BLaER1 treated with 17β-estradiol and CSF1 and Interleukin-3, amounts not matched to agents 10 nM and 100 nM (cell line): ENCODE measurements around the gene AMPH.
"Not testable (repeated sequence)": the region's sequence is repeated elsewhere in the genome, so short reads cannot be mapped to it uniquely, and the experiment has no call there.

Experiments used
- H3K27ac ChIP-seq, 11 experiments: shearing (Covaris generic); formaldehyde crosslinking; 2 replicates each; pipeline ENCODE4 v1.8.1; 2022
- H3K27me3 ChIP-seq, 11 experiments: shearing (Covaris generic); formaldehyde crosslinking; 2 replicates each; pipeline ENCODE4 v1.8.1; 2022
- H3K36me3 ChIP-seq, 11 experiments: shearing (Covaris generic); formaldehyde crosslinking; 2 replicates each; pipeline ENCODE4 v1.8.1; 2022
- H3K4me1 ChIP-seq, 10 experiments: shearing (Covaris generic); formaldehyde crosslinking; 2 replicates each; pipeline ENCODE4 v1.8.1; 2022
- H3K4me2 ChIP-seq, 11 experiments: shearing (Covaris generic); formaldehyde crosslinking; 2 replicates each; pipeline ENCODE4 v1.8.1; 2022
- H3K4me3 ChIP-seq, 10 experiments: shearing (Covaris generic); formaldehyde crosslinking; 2 replicates each; pipeline ENCODE4 v1.8.1; 2022
- H3K9ac ChIP-seq, 11 experiments: shearing (Covaris generic); formaldehyde crosslinking; 2 replicates each; pipeline ENCODE4 v1.8.1; 2022
- H3K9me3 ChIP-seq, 11 experiments: shearing (Covaris generic); formaldehyde crosslinking; replicated peaks in 1 of 11; 2 replicates each; pipeline ENCODE4 v1.8.1; 2022
- H4K20me1 ChIP-seq, 11 experiments: shearing (Covaris generic); formaldehyde crosslinking; 2 replicates each; pipeline ENCODE4 v1.8.1; 2022
- Cebpa-rat ChIP-seq, 11 experiments: shearing (Covaris generic); IDR thresholded peaks; 2 replicates each; pipeline ENCODE4 v1.8.1; 2022

Gene AMPH

GRCh38 chr7:38600741-38601140 is 30.4 kb downstream of the AMPH start:
- no peaks in the 10 kb centered on the region for H3K27me3 ChIP-seq
- H3K4me2 ChIP-seq: no peak overlapping the region
- H3K27ac ChIP-seq: no peak overlapping the region
- H4K20me1 ChIP-seq: no peaks in the 10 kb centered on the region
- H3K9ac ChIP-seq: no peak overlapping the region
- no peak for TF ChIP-seq Cebpa-rat (IDR thresholded peaks at IDR 0.05)
- H3K9me3 ChIP-seq: no peaks in the 10 kb centered on the region
- no peak overlapping the region for H3K4me3 ChIP-seq
- no peaks in the 10 kb centered on the region for H3K4me1 ChIP-seq
- no peaks in the 10 kb centered on the region for H3K36me3 ChIP-seq

GRCh38 chr7:38594949-38595348 is 36.2 kb downstream of the AMPH start:
- no peak for TF ChIP-seq Cebpa-rat (IDR thresholded peaks at IDR 0.05)
- no peaks in the 10 kb centered on the region for H3K36me3 ChIP-seq
- no peaks in the 10 kb centered on the region for H3K4me1 ChIP-seq

DNA sequence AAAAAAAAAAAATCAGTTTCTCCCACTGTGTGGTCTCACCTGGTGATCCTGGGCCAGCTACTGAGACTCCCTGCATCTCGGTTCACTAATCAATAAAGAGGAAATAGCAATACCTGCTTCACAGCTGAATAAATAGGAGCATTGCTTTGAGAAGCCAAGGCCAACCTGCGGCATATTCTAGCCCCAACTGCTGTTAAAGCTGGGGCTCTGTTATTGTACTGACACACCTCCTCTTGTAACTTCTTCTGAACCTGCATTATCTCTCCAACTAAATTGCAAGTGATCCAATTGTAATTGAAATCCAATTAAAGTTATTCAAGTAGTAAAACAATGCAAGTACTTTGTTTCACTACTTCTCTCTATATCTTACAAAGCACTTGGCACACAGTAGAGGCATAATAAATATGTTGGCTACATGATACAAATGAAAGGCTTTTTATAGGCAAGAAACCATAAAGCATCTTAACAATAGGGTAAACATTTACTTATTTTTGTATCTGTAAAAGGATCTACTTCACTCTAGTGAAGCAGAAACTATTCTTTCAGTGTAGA is 38.4 kb downstream of the AMPH start:
- Histone ChIP-seq H3K4me3 (no peak overlapping the region), H3K36me3 (no peaks in the 10 kb centered on the region), H3K27ac (no peak overlapping the region), H3K4me1 (no peaks in the 10 kb centered on the region), H3K9ac (no peak overlapping the region), H3K9me3 (peaks cover 0 to 9% (median 0%) of the 10 kb centered on the region in 11 experiments; a peak in 1 of 22 replicates), H3K27me3 (no peaks in the 10 kb centered on the region), H3K4me2 (no peak overlapping the region), H4K20me1 (no peaks in the 10 kb centered on the region)
- no peak for TF ChIP-seq Cebpa-rat (IDR thresholded peaks at IDR 0.05)

More at GRCh38 chr7:38594949-38595348, 36.2 kb downstream of the AMPH start:
- H3K9me3 ChIP-seq: peaks cover 0 to 9% (median 0%) of the 10 kb centered on the region in 11 experiments; a peak in 1 of 22 replicates
- H3K9ac ChIP-seq: no peak overlapping the region
- no peaks in the 10 kb centered on the region for H4K20me1 ChIP-seq
- H3K4me2 ChIP-seq: no peak overlapping the region
- H3K4me3 ChIP-seq: no peak overlapping the region
- no peak overlapping the region for H3K27ac ChIP-seq
- H3K27me3 ChIP-seq: no peaks in the 10 kb centered on the region

DNA sequence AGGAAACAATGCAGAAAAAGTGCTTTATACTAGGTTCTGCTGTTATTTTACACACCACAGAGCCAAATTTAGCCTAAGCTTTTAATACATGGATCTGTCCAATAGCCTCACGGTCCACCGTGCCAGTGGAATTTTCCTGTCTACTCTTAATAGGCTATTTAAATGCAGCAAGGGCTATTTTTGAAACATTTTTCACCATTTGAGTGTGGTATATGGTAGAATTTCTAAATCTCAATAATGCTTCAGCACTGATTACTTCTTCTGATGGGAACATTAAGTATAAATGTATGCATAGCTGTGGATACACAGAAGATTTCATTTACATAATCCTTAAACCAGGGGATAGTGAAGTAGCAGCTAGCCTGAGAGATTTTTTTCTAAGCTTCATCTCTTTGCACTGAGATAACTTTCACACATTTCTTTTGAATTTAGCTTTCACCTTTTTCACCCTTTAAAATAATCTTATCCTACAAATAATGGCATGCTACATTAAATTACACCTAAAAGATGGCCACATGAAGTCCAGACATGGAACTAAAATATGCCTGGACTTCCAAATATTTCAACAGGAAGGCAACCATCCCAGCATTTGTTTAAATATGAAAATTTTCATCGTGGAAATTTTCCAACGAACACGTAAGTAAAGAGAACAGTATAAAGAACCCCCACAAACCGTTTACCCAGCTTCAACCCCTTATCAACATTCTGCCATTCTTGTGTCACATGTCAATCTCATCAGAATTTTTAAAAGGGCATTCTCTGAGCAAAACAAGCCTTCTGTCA is 45.4 kb downstream of the AMPH start:
- no peaks in the 10 kb centered on the region for H3K27me3 ChIP-seq
- no peak overlapping the region for H3K9ac ChIP-seq
- no peaks in the 10 kb centered on the region for H4K20me1 ChIP-seq
- no peaks in the 10 kb centered on the region for H3K36me3 ChIP-seq
- H3K9me3 ChIP-seq: no peaks in the 10 kb centered on the region
- H3K4me2 ChIP-seq: no peak overlapping the region
- H3K4me1 ChIP-seq: no peaks in the 10 kb centered on the region
- no peak overlapping the region for H3K27ac ChIP-seq
- TF ChIP-seq Cebpa-rat (IDR thresholded peaks at IDR 0.05): no peak
- H3K4me3 ChIP-seq: no peak overlapping the region

- TF ChIP-seq Cebpa-rat (IDR thresholded peaks at IDR 0.05): no peak
- Histone ChIP-seq H3K36me3 (no peaks in the 10 kb centered on the region), H3K4me2 (no peak overlapping the region), H3K27ac (no peak overlapping the region), H3K27me3 (no peaks in the 10 kb centered on the region), H3K4me1 (no peaks in the 10 kb centered on the region), H3K9ac (no peak overlapping the region), H3K9me3 (no peaks in the 10 kb centered on the region), H4K20me1 (no peaks in the 10 kb centered on the region), H3K4me3 (no peak overlapping the region)
Observed at GRCh38 chr7:38584443-38585210, 46.5 kb downstream of the AMPH start.

- H3K9ac ChIP-seq: no peak overlapping the region
- H3K4me3 ChIP-seq: no peak overlapping the region
Observed at GRCh38 chr7:38580485-38580884, 50.7 kb downstream of the AMPH start.

DNA sequence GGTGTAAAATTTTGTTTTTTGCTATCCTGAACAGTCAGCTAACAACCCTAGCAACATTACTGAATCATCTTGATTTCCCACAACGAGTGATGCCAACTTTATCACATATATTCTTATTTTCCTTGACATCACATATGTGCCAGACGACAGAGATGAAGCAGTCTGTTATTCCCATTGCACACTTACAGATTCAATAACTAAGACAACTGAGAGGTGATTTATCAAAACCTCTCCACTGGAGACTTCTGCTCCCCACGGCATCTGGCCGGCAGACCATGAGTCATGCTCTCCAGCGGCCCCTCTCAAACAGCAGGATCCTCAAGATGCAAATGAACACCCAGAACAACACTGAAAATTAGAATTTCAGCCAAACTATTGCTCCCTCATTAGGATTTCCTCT is 57.1 kb downstream of the AMPH start:
- no peak for TF ChIP-seq Cebpa-rat (IDR thresholded peaks at IDR 0.05)
- Histone ChIP-seq H4K20me1 (no peaks in the 10 kb centered on the region), H3K27me3 (no peaks in the 10 kb centered on the region)

More at GRCh38 chr7:38580485-38580884, 50.7 kb downstream of the AMPH start:
- H4K20me1 ChIP-seq: no peaks in the 10 kb centered on the region
- no peaks in the 10 kb centered on the region for H3K4me1 ChIP-seq
- no peaks in the 10 kb centered on the region for H3K36me3 ChIP-seq
- peaks cover 3 to 10% (median 5%) of the 10 kb centered on the region in 11 experiments; a peak in 20 of 22 replicates for H3K9me3 ChIP-seq
- H3K27ac ChIP-seq: no peak overlapping the region
- no peak for TF ChIP-seq Cebpa-rat (IDR thresholded peaks at IDR 0.05)
- no peak overlapping the region for H3K4me2 ChIP-seq
- H3K27me3 ChIP-seq: no peaks in the 10 kb centered on the region

DNA sequence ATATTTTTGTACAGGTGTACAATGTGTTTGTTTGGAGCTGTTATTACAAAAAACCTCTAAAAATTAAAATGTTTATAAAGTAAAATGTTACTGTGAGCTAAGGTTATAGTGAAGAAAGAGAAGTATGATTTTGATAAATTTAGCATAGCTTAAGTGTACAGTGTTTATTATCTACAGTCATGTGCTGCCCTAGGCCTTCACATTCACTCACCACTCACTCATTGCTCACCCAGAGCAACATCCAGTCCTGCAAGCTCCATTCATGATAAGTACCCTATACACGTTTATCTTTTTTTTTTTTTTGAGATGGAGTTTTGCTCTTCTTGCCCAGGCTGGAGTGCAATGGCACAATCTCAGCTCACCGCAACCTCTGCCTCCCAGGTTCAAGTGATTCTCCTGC is 59.6 kb downstream of the AMPH start:
- not testable (repeated sequence) for H3K27ac ChIP-seq, H3K9ac ChIP-seq, H3K36me3 ChIP-seq, H3K4me1 ChIP-seq, H3K4me2 ChIP-seq, H3K4me3 ChIP-seq, H3K27me3 ChIP-seq, H4K20me1 ChIP-seq
- peaks cover 8 to 17% (median 10%) of the 10 kb centered on the region in 11 experiments; a peak in 20 of 22 replicates for H3K9me3 ChIP-seq

More for the DNA sequence above, 57.1 kb downstream of the AMPH start:
- no peak overlapping the region for H3K4me3 ChIP-seq
- H3K9ac ChIP-seq: no peak overlapping the region
- no peaks in the 10 kb centered on the region for H3K36me3 ChIP-seq
- H3K4me2 ChIP-seq: no peak overlapping the region
- peaks cover 8 to 17% (median 10%) of the 10 kb centered on the region in 11 experiments; a peak in 20 of 22 replicates for H3K9me3 ChIP-seq
- no peak overlapping the region for H3K27ac ChIP-seq
- no peaks in the 10 kb centered on the region for H3K4me1 ChIP-seq

DNA sequence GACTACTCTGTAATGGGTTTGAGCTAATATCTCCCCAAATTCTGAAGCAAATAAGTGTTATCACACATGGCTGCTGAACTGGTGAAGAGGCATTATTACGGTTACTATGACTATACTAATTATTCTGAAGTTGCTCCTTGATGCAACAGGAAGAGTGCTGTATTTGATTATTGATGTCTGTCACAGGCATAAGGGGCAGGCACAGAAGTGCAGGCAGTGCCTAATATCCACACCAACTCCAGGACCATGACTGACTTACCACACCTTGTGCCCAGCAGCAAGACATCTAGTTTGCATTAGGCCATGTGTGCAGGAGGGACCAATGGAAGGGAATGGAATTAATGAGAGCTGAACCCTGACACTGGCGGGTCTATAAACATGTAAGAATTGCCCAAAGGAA is 62.7 kb downstream of the AMPH start:
- Histone ChIP-seq H3K4me2 (no peak overlapping the region), H3K4me3 (no peak overlapping the region), H4K20me1 (no peaks in the 10 kb centered on the region), H3K9me3 (peaks cover 0 to 5% (median 0%) of the 10 kb centered on the region in 11 experiments; a peak in 2 of 22 replicates), H3K36me3 (no peaks in the 10 kb centered on the region), H3K4me1 (no peaks in the 10 kb centered on the region), H3K27ac (no peak overlapping the region), H3K27me3 (no peaks in the 10 kb centered on the region), H3K9ac (no peak overlapping the region)
- TF ChIP-seq Cebpa-rat (IDR thresholded peaks at IDR 0.05): no peak
